DND-41 (cell line): ENCODE measurements around the gene TIMM50.
A peak's percentile ranks its signal among the peaks of the same experiment; 100 is the strongest.

Experiments used
- ATAC-seq: fragments of 200-7000 bp; cut with Tn5 transposase; 3 replicates; pipeline ENCODE4 v1.9.1; 2021; ENCODE audit warnings: low read depth; ENCODE audit not compliant: insufficient read depth
- DNase-seq: peaks from one replicate; pipeline ENCODE4 v3.0.0-alpha.2; 2020
- H2AFZ ChIP-seq: 2 replicates; pipeline ENCODE4 v1.6.0; 2012; ENCODE audit warnings: low read depth, low read length
- H3K27ac ChIP-seq: 2 replicates; pipeline ENCODE4 v1.5.1; 2012; ENCODE audit warnings: low read length, inconsistent platforms
- H3K27me3 ChIP-seq: fragments of 200-600 bp; sonication (generic); 2 replicates; pipeline ENCODE4 v1.6.0; 2012; ENCODE audit warnings: low read length, mild to moderate bottlenecking, inconsistent platforms; ENCODE audit not compliant: insufficient read depth, poor library complexity
- H3K36me3 ChIP-seq: 2 replicates; pipeline ENCODE4 v1.5.1; 2012; ENCODE audit warnings: low read length, inconsistent platforms; ENCODE audit not compliant: insufficient read depth
- H3K4me1 ChIP-seq: 2 replicates; pipeline ENCODE4 v1.5.1; 2012; ENCODE audit warnings: mild to moderate bottlenecking, low read length; ENCODE audit not compliant: insufficient read depth
- H3K4me2 ChIP-seq: 2 replicates; pipeline ENCODE4 v1.6.0; 2012; ENCODE audit warnings: mild to moderate bottlenecking, moderate library complexity, low read length, inconsistent platforms; ENCODE audit not compliant: insufficient read depth
- H3K4me3 ChIP-seq, 2 experiments: fragments of 200-600 bp in 1 of 2; shearing (Covaris generic) in 1 of 2; 2 replicates each; pipeline ENCODE4 v1.5.1; 2012 to 2016; ENCODE audit warnings: inconsistent platforms in 2 of 2, low read length in 2 of 2, mild to moderate bottlenecking in 2 of 2, low read depth in 1 of 2, moderate library complexity in 1 of 2
- H3K79me2 ChIP-seq: 2 replicates; pipeline ENCODE4 v1.6.0; 2012; ENCODE audit warnings: low read length, inconsistent platforms; ENCODE audit not compliant: insufficient read depth
- H3K9ac ChIP-seq: 2 replicates; pipeline ENCODE4 v1.6.0; 2012; ENCODE audit warnings: low read depth, mild to moderate bottlenecking, inconsistent platforms, low read length, moderate library complexity
- H3K9me3 ChIP-seq: 2 replicates; pipeline ENCODE4 v1.5.1; 2012; ENCODE audit warnings: low read length, moderate library complexity, mild to moderate bottlenecking, inconsistent platforms; ENCODE audit not compliant: insufficient read depth, severe bottlenecking
- H4K20me1 ChIP-seq: 2 replicates; pipeline ENCODE4 v1.6.0; 2012; ENCODE audit warnings: low read length; ENCODE audit not compliant: insufficient read depth
- CTCF ChIP-seq: IDR thresholded peaks from 2 replicates; pipeline ENCODE4 v1.5.1; 2012; ENCODE audit warnings: borderline replicate concordance, low read length, moderate library complexity, mild to moderate bottlenecking; ENCODE audit not compliant: poor library complexity, severe bottlenecking; ENCODE audit errors: extremely low read depth
- EZH2 ChIP-seq: IDR thresholded peaks from 3 replicates; pipeline ENCODE4 v1.6.1; 2012; ENCODE audit warnings: borderline replicate concordance, low read depth, mild to moderate bottlenecking, moderate library complexity, low read length, inconsistent platforms; ENCODE audit not compliant: severe bottlenecking

TIMM50 gene

GRCh38 chr19:39539165-39539517 lies 58.5 kb downstream of the TIMM50 start:
- ATAC-seq (0 out of 3 replicates have a peak, but pooled peaks have one; percentile 6), DNase-seq (no peak)
- H4K20me1 ChIP-seq = no peaks in the 10 kb centered on the region
- H3K27me3 ChIP-seq = no peaks in the 10 kb centered on the region
- H3K4me2 ChIP-seq = peak overlapping the region; percentile 63
- peak overlapping the region; percentile 85 for H2AFZ ChIP-seq
- peaks cover 22% of the 10 kb centered on the region for H3K4me1 ChIP-seq
- TF ChIP-seq EZH2 (no peak), CTCF (no peak)
- H3K79me2 ChIP-seq = peaks cover 25% of the 10 kb centered on the region
- H3K4me3 ChIP-seq = peak overlapping the region; percentile 49 to 79; a peak in 3 of 4 replicates
- H3K9me3 ChIP-seq = no peaks in the 10 kb centered on the region
- H3K36me3 ChIP-seq = no peaks in the 10 kb centered on the region
- peak overlapping the region; percentile 84 for H3K27ac ChIP-seq
- H3K9ac ChIP-seq = peak overlapping the region; percentile 84

- Histone ChIP-seq H3K27ac (peak within 1 kb of the TSS; percentile 84), H3K79me2 (peaks cover 25% of the 10 kb centered on the region), H4K20me1 (no peaks in the 10 kb centered on the region), H3K9me3 (no peaks in the 10 kb centered on the region), H3K9ac (peak within 1 kb of the TSS; percentile 84), H3K4me2 (peak within 1 kb of the TSS; percentile 63), H3K4me3 (peak within 1 kb of the TSS; percentile 65 to 79; a peak in 3 of 4 replicates), H3K4me1 (peaks cover 22% of the 10 kb centered on the region), H3K36me3 (no peaks in the 10 kb centered on the region), H2AFZ (peak within 1 kb of the TSS; percentile 85), H3K27me3 (no peaks in the 10 kb centered on the region)
- TF ChIP-seq EZH2 = no peak
- peak; percentile 91 for TF ChIP-seq CTCF
- ATAC-seq = peak; percentile 95
- DNase-seq = peak; percentile 93
Observed at GRCh38 chr19:39539518-39540332, 59.1 kb downstream of the TIMM50 start, which contains the start of gene EID2. Gene EID2, minus strand, starts transcription at chr19:39540161. Its CDS starts 82 bp downstream, at chr19:39540079.

GRCh38 chr19:39540333-39540673 lies 59.7 kb downstream of the TIMM50 start:
- DNase-seq (no peak), ATAC-seq (no peak)
- no peak overlapping the region for H3K27ac ChIP-seq
- H3K9me3 ChIP-seq = no peaks in the 10 kb centered on the region
- H3K36me3 ChIP-seq = no peaks in the 10 kb centered on the region
- peak overlapping the region; percentile 63 for H3K4me2 ChIP-seq
- peak overlapping the region; percentile 85 for H2AFZ ChIP-seq
- H3K4me1 ChIP-seq = peaks cover 22% of the 10 kb centered on the region
- H4K20me1 ChIP-seq = no peaks in the 10 kb centered on the region
- H3K9ac ChIP-seq = peak overlapping the region; percentile 84
- TF ChIP-seq CTCF (no peak), EZH2 (no peak)
- peaks cover 25% of the 10 kb centered on the region for H3K79me2 ChIP-seq
- peak overlapping the region in 1 of 2 experiments; percentile 79; a peak in 2 of 4 replicates for H3K4me3 ChIP-seq
- H3K27me3 ChIP-seq = no peaks in the 10 kb centered on the region
